Panc1 (cell line): ENCODE results near the gene NT5C2. TPM values are rescaled to one million over a fixed set of nuclear protein-coding genes. Genes with fewer than 3 reads are reported as not detected.

Experiments
- ATAC-seq: fragments of 200-7000 bp; cut with Tn5 transposase; 2 replicates; pipeline ENCODE4 v1.9.1; 2020; ENCODE audit warnings: mild to moderate bottlenecking, moderate library complexity
- BruUV-seq: library from RNA; stranded (reverse); fragments of 400-500 nt; replicated peaks from 2 replicates; lab custom pipeline; 2021; lab: Mats Ljungman, UMichigan
- CTCF ChIA-PET: fragments of 300-600 bp; sonication (Branson Sonifier 250); formaldehyde crosslinking; loops from one replicate; lab custom pipeline; 2022; ENCODE audit warnings: antibody characterized with exemption; lab: Charles Lee
- POLR2A ChIA-PET: fragments of 300-600 bp; sonication (Branson Sonifier 250); formaldehyde crosslinking; loops from one replicate; lab custom pipeline; 2022; ENCODE audit warnings: antibody characterized with exemption; lab: Charles Lee
- DNase-seq: peaks from one replicate; pipeline ENCODE4 v3.0.0-alpha.2; 2010; ENCODE audit warnings: low read depth, low spot score
- H3K27ac ChIP-seq: 2 replicates; pipeline ENCODE4 v1.5.1; 2011; ENCODE audit warnings: mild to moderate bottlenecking, low read length, inconsistent platforms
- H3K27me3 ChIP-seq: fragments of 200-500 bp; sonication (Bioruptor generic); 2 replicates; pipeline ENCODE4 v1.6.0; 2014; ENCODE audit warnings: low read length, inconsistent platforms; ENCODE audit not compliant: control insufficient read depth, insufficient read depth
- H3K36me3 ChIP-seq: fragments of 200-500 bp; sonication (Bioruptor generic); 2 replicates; pipeline ENCODE4 v1.5.1; 2014; ENCODE audit warnings: inconsistent platforms, mild to moderate bottlenecking, low read length, moderate library complexity; ENCODE audit not compliant: control insufficient read depth, insufficient read depth
- H3K4me1 ChIP-seq: 2 replicates; pipeline ENCODE4 v1.5.1; 2011; ENCODE audit warnings: inconsistent platforms, mild to moderate bottlenecking, low read length, moderate library complexity; ENCODE audit not compliant: control insufficient read depth, insufficient read depth
- H3K4me3 ChIP-seq, 2 experiments: 2 replicates each; pipeline ENCODE4 v1.5.1; 2011 to 2012; ENCODE audit warnings: low read depth in 2 of 2, low read length in 2 of 2, mild to moderate bottlenecking in 2 of 2, inconsistent platforms in 1 of 2, moderate library complexity in 1 of 2
- H3K9me3 ChIP-seq: fragments of 200-500 bp; sonication (Bioruptor generic); 2 replicates; pipeline ENCODE4 v1.5.1; 2014; ENCODE audit warnings: low read depth, mild to moderate bottlenecking, inconsistent platforms, low read length, moderate library complexity; ENCODE audit not compliant: control insufficient read depth, insufficient read depth
- CTCF ChIP-seq: fragments of 450-650 bp; IDR thresholded peaks from 2 replicates; pipeline ENCODE4 v1.5.1; 2017; ENCODE audit warnings: mild to moderate bottlenecking
- POLR2AphosphoS5 ChIP-seq: IDR thresholded peaks from 2 replicates; pipeline ENCODE4 v1.6.1; 2012; ENCODE audit warnings: mild to moderate bottlenecking, low read depth, low read length, moderate library complexity
- REST ChIP-seq, 2 experiments: IDR thresholded peaks; 2 replicates each; pipeline ENCODE4 v1.6.1; 2011 to 2012; ENCODE audit warnings: low read depth in 2 of 2, control low read depth in 1 of 2, low read length in 1 of 2, mild to moderate bottlenecking in 1 of 2, moderate library complexity in 1 of 2; ENCODE audit not compliant: insufficient read depth in 1 of 2
- SIN3A ChIP-seq: IDR thresholded peaks from 2 replicates; pipeline ENCODE4 v1.6.1; 2012; ENCODE audit warnings: low read depth, mild to moderate bottlenecking, low read length, moderate library complexity, borderline replicate concordance; ENCODE audit not compliant: insufficient read depth
- TCF7L2 ChIP-seq: IDR thresholded peaks from 2 replicates; pipeline ENCODE4 v1.6.1; 2011; ENCODE audit warnings: mild to moderate bottlenecking, low read depth, low read length, inconsistent platforms
- in situ Hi-C: cut with HindIII; loops from 2 replicates; pipeline ENCODE4 v1.10.0; 2016; ENCODE audit warnings: low sequenced_read_pairs, low pct_unique_long_range_greater_than_20kb
- intact Hi-C: fragments of 100-400 bp; cut with micrococcal nuclease; formaldehyde crosslinking; loops from one replicate; pipeline ENCODE4 v1.10.0; 2022; ENCODE audit not compliant: unreplicated experiment
- total RNA-seq: library from RNA; stranded (reverse); gene quantifications from one replicate; pipeline ENCODE4 v1.2.1, GENCODE V29; 2021; ENCODE audit not compliant: unreplicated experiment

Gene NT5C2
- total RNA-seq, 1 experiment from 2014 or later = 150 TPM

DNA sequence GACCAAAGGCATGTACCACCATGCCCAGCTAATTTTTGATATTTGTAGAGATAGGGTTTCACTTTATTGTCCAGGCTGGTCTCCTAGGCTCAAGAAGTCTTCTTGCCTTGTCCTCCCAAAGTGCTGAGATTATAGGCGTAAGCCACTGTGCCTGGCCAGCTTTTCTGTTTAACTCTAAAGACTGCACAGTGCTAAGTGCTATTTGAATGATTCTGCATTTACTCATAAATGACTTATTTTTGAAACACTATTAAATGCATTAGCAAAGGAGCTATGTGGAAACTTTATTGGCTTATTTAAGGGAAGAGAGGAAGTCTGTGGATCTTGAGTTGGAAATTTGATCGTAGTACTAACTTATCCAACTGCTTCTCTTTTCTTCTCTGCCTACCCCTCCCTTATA is 89.1 kb downstream of the NT5C2 start:
- no peaks in the 10 kb centered on the region; the same call in 1 of the 2 replicates for H3K4me1 ChIP-seq
- in situ Hi-C loops = no loop called here
- POLR2A ChIA-PET = interaction anchor here (0.6 kb wide), 1 partner anchor 81 kb away, joined by 3 read pairs; no protein-coding TSS in a partner anchor
- TF ChIP-seq CTCF (no peak), REST (IDR thresholded peaks at IDR 0.05; ENCODE audit: insufficient read depth in 1 of 2, low read depth in 2 of 2, low read length in 1 of 2) (no peak), SIN3A (no peak), POLR2AphosphoS5 (no peak), TCF7L2 (no peak)
- no TSS peak for BruUV-seq
- no peak for ATAC-seq
- H3K4me3 ChIP-seq = no peak overlapping the region
- H3K27ac ChIP-seq = no peak overlapping the region
- H3K36me3 ChIP-seq = peaks cover 54% of the 10 kb centered on the region
- no peak for DNase-seq
- no peaks in the 10 kb centered on the region for H3K9me3 ChIP-seq
- CTCF ChIA-PET = interaction anchor here (0.9 kb wide), 1 partner anchor 141 kb away, joined by 3 read pairs; no protein-coding TSS in a partner anchor
- no peaks in the 10 kb centered on the region for H3K27me3 ChIP-seq
- intact Hi-C loops = no loop called here

DNA sequence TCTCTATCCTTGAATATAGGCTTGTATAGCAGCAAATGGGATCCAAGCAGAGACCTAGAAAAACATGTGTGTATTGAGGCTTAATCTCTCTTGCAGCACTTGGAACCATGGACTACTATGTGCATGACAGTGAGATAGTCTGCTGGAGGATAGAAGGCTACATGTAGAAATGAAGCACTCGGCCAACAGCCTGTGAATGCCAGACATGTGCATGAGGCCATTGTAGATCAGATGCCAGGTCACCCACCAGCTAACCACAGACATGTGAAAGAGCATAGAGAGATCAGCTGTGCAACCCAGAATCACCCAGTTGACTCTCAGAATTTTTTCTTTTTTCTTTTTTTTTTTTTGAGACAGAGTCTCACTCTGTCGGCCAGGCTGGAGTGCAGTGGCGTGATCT is 90.9 kb downstream of the NT5C2 start:
- H3K4me1 ChIP-seq = no peaks in the 10 kb centered on the region; the same call in 1 of the 2 replicates
- H3K27ac ChIP-seq = no peak overlapping the region
- in situ Hi-C loops = no loop called here
- ATAC-seq (no peak), DNase-seq (no peak)
- CTCF ChIA-PET = no interaction called here
- POLR2A ChIA-PET = no interaction called here
- intact Hi-C loops = no loop called here
- no peaks in the 10 kb centered on the region for H3K27me3 ChIP-seq
- no peak overlapping the region for H3K4me3 ChIP-seq
- H3K9me3 ChIP-seq = no peaks in the 10 kb centered on the region
- no peak for TF ChIP-seq REST (IDR thresholded peaks at IDR 0.05; ENCODE audit: insufficient read depth in 1 of 2, low read depth in 2 of 2, low read length in 1 of 2)
- no peak for TF ChIP-seq CTCF
- no peak for TF ChIP-seq POLR2AphosphoS5
- no peak for TF ChIP-seq SIN3A
- no peak for TF ChIP-seq TCF7L2
- BruUV-seq = no TSS peak
- peaks cover 72% of the 10 kb centered on the region for H3K36me3 ChIP-seq
